Tibial nerve (tissue), 3 donors: Measurements from ENCODE around the gene FA2H.

Experiments
- POLR2A ChIP-seq, 2 donors: fragments of 450-650 bp; IDR thresholded peaks; one replicate each; pipeline ENCODE4 v1.6.1; 2017; ENCODE audit warnings: antibody characterized with exemption in 2 of 2, mild to moderate bottlenecking in 2 of 2, moderate library complexity in 2 of 2
- TF ChIP-seq, protein P1 (sequence below), 5 experiments: fragments of 200-600 bp in 3 of 5; fragments of 450-650 bp in 2 of 5; sonication (generic) in 3 of 5; IDR thresholded peaks; one replicate each; pipeline ENCODE4 v1.5.1; 2016 to 2019; ENCODE audit warnings: antibody characterized with exemption in 5 of 5, mild to moderate bottlenecking in 3 of 5, moderate library complexity in 2 of 5

DNA sequence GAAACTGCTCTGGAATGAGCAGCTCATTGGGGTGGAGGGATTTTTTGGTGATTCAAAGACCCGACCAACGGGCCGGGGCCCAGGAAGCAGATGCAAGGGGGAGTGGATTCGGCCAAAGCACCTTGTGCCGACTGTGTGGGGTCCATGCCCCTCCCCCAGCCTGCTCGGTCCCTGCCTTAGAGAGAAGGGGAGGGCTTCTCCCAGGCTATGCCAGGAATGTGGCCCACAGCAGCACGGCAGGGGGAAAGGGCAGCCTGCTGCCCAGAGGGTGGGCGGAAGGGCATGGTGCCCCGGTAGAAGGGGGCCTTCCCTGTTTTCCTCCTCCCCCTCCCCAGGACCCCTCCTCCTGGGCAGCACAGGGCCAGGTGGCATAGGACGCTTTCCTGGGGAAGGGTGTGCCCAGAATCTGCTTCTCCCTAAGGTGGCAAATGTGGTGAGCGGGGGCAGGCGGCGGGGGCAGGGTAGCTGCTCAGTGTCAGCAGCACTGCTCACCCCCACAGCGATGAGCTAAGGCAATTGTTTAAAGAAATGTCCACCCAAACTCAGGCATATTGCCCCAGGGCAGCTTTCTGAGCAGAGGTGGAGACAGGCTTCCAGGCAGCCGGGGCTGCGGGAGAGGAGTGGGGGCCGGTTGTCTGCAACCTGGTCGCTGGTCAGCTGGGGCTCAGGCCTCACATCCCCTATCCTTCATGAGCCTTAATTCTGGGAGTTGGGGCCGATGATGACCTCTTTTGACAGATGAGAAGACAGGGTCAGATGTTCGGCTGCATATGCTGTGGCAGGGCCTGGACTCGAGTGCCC is 40.1 kb downstream of the FA2H start:
- TF ChIP-seq, protein P1, sequence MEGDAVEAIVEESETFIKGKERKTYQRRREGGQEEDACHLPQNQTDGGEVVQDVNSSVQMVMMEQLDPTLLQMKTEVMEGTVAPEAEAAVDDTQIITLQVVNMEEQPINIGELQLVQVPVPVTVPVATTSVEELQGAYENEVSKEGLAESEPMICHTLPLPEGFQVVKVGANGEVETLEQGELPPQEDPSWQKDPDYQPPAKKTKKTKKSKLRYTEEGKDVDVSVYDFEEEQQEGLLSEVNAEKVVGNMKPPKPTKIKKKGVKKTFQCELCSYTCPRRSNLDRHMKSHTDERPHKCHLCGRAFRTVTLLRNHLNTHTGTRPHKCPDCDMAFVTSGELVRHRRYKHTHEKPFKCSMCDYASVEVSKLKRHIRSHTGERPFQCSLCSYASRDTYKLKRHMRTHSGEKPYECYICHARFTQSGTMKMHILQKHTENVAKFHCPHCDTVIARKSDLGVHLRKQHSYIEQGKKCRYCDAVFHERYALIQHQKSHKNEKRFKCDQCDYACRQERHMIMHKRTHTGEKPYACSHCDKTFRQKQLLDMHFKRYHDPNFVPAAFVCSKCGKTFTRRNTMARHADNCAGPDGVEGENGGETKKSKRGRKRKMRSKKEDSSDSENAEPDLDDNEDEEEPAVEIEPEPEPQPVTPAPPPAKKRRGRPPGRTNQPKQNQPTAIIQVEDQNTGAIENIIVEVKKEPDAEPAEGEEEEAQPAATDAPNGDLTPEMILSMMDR (IDR thresholded peaks at IDR 0.05) = no peak
- TF ChIP-seq POLR2A (IDR thresholded peaks at IDR 0.05) = no peak
